Measurements from ENCODE around the gene CEP170B.
"Not testable (repeated sequence)": the region's sequence is repeated elsewhere in the genome, so short reads cannot be mapped to it uniquely, and the experiment has no call there.

Gene CEP170B

GRCh38 chr14:104904650-104905578, 39.8 kb downstream of the CEP170B start:
- not testable (repeated sequence) for DNase-seq (ENCODE audit: low read depth in 2 of 2, low spot score in 1 of 2)

GRCh38 chr14:104905579-104905933, 40.5 kb downstream of the CEP170B start:
- not testable (repeated sequence) for DNase-seq (ENCODE audit: low read depth in 2 of 2, low spot score in 1 of 2)

- no peak for DNase-seq (ENCODE audit: low read depth in 2 of 2, low spot score in 1 of 2)
Measured at GRCh38 chr14:104908303-104908702, 43.2 kb downstream of the CEP170B start.

- no peak for DNase-seq (ENCODE audit: low read depth in 2 of 2, low spot score in 1 of 2)
Measured at GRCh38 chr14:104912053-104912452, 47.0 kb downstream of the CEP170B start.

GRCh38 chr14:104913435-104913834, 48.4 kb downstream of the CEP170B start:
- no peak for DNase-seq (ENCODE audit: low read depth in 2 of 2, low spot score in 1 of 2)

DNA sequence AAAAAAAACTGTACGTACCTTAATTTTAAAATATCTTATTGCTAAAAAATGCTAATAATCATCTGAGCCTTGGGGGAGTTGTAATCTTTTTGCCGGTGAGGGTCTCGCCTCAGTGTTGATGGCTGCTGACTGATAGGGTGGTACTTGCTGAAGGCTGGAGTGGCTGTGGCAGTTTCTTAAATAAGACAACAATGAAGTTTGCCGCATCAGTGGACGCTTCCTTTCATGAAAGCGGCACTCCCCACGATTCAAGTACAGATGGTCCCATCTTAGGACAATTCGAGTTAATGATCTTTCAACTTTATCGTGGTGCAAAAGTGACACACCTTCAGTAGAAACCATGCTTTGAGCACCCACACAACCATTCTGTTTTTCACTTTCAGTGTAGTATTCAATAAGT, 52.0 kb downstream of the CEP170B start:
- no peak for DNase-seq (ENCODE audit: low read depth in 2 of 2, low spot score in 1 of 2)

GRCh38 chr14:104917993-104918392, 52.9 kb downstream of the CEP170B start:
- no peak for DNase-seq (ENCODE audit: low read depth in 2 of 2, low spot score in 1 of 2)

DNA sequence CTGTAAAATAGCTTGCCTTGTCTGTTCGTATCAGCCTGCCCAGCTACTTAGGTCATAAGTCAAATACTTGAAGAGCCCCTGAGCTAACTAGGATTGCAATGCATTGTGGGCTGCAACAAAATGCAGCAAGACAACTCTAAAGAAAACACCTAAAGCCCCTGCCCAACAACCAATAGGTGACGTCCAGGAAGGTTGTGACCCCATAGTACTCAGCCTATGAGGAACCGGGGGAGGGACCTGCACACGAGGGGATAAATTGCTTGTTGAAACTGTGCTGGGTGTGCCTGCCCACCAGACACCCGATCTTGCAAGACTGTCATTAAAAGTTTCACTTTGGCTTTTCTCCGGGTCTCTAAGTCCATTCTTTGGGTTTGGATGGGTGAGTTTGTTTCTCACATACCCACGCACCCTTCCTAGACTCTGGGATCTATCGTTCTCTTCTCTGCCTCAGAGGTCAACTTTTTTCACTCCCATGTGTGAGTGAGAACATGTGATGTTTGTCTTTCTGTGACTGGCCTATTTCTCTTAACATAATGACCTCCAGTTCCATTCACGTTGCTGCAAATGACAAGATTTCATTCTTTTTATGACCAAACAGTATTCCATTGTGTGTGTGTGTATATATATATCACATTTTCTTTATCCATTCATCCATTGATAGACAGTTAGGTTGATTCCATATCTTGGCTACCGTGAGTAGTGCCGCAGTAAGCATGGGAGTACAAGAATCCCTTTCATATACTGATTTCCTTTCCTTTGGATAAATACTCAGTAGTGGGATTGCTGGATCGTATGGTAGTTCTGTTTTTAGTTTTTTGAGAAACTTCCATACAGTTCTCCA, 54.3 kb downstream of the CEP170B start:
- not testable (repeated sequence) for DNase-seq (ENCODE audit: low read depth in 2 of 2, low spot score in 1 of 2)

GRCh38 chr14:104919993-104920315, 54.9 kb downstream of the CEP170B start:
- no peak for DNase-seq (ENCODE audit: low read depth in 2 of 2, low spot score in 1 of 2)

DNA sequence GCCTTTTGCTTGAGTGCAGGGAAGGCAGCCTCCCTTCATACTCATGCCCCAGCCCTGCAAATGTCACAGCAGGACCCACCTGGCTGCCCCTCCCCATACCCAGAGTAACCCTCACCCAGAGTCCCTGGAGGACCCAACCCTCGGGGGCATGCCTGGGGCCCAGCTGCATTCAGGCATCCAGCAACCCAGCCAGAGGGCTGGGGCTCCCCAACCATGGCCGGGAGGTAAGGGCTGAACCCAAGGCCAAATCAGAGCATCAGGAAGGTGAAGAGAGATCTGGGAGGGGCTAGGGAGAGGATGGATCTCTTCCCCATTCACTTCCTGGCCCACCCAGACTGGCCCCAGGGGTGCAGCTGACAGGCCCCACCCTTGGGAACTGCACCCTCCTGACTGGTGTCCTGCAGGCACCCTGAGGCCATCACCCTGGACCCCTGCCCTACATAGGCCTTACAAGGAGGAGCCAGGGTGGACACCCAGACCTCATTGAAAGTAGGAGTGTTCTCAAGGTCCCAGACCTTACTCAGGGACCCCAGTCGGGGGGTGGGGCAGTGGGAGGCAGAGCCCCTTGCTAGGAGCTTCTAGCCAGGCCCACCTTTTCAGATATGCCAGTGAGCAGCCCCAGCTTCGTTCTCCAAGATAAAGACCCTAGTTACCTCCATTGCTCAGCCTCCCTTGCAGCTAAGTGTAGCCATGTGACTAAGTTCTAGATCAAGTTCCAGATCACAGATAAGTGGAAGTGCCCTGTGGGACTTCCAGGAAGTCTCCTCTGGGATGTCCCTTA, 58.8 kb downstream of the CEP170B start:
- no peak for DNase-seq (ENCODE audit: low read depth in 2 of 2, low spot score in 1 of 2)

DNA sequence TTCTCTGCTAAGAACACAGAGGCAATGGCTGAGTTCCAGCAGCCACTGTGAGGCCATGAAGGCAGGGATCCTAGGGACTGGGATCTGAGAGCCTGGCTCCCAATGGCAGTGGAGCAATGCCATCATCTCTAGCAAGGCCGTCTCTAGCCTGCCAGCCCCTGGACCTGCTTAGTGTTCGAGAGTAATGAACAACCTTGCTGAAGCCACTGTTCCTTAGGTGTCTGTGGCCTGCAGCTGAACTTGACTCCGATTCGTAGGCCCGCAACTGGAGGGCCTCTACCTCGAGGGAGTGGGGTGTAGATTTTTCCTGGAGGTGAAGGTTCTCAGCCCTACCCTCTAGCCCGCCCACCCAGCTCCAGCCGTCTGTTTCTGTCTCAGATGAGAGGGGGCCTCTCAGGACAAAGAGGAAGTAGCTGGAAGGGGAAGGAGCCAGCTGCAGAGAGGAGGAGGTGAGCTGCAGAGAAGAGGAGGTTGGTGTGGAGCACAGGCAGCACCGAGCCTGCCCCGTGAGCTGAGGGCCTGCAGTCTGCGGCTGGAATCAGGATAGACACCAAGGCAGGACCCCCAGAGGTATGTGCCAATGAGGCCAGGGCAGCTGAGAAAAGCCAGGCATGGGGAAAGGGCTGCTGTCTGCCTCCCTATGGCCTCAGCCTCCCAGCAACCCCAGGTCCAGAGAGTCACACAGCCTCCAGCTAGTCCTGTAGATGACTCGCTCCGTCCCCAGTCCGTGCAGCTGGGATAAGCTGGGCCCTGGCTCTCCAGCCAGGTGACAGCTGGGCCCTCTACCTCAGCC, 59.5 kb downstream of the CEP170B start, which contains the start of gene PLD4:
Gene PLD4, plus strand, starts transcription at position 459 of the 793 bp plus-strand sequence. CDS start 2,262 bp downstream, outside the sequence.
- DNase-seq (ENCODE audit: low read depth in 2 of 2, low spot score in 1 of 2): no peak

GRCh38 chr14:104925214-104925854, 60.3 kb downstream of the CEP170B start:
- no peak for DNase-seq (ENCODE audit: low read depth in 2 of 2, low spot score in 1 of 2)

DNA sequence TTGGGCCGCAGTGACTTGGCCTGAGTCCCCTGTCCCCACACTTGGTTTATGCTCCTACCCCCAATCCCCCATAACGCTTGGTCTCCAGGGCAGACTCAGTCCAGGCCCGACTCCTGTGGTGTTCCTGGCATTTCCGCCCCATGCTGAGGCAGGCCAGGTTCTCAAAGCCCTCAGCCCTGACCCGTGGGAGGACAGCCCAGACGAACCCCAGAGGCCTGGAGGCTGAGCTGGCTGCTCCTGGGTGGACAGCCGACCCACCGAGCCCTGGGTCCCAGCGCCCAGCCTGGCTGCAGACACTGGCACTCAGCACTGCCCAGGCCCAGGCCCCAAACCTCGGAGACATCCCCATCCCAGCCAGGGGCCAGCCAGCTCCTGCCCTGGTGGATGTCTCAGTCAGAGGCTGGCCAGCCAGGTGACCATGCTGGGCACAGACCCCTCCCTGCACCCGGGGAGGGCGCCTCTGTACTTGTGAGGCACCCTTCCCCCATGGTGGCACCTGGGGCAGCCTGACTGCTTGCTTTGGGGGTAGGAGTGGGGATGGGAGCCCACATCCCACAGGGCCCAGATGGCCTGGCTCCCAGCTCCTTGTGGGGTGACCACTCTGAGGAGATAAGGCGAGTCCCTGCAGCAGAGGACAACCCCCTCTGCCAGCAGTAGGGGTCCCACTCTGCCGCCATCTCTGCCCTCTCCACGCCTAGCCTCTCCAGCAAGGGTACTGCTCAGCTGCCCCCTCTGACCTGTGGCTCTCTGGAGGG, 61.0 kb downstream of the CEP170B start:
- DNase-seq (ENCODE audit: low read depth in 2 of 2, low spot score in 1 of 2): no peak

DNA sequence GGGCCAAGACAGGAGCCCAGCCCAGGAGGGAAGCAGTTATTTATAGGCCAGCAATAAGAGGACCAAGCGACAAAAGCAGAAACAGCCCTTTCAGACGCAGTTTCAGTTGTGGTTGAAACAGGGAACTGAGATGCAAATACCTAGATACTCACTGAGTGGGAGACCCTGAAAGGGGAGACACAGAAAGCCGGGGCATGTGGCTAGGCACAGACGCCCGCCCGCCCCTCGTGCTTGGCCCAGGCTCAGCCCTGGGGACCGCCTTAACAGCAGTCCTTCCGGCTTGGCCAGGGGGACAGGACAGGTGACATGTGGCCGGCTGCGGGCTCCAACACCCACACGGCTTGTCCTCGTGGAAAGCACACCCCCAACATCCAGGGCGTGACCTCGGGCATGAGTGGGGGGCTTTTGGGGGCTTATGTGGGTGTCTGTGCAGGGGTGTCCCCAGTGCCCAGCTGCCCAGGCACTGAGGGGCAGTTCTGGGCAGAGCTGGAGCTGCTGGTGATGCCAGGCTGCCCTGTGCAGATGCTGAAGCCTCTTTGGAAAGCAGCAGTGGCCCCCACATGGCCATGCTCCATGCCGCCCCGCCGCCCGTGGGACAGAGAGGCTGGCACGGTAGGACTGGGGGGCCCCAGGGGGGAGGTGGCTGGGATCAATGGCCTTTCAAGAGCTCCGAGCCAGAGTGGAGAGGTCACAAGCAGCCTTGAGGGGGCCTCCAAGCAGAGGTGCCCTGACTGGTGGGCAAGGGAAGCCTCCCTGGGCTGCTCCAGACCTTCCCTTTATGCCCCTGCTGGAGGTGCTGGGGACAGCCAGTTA, 61.8 kb downstream of the CEP170B start:
- no peak for DNase-seq (ENCODE audit: low read depth in 2 of 2, low spot score in 1 of 2)

DNA sequence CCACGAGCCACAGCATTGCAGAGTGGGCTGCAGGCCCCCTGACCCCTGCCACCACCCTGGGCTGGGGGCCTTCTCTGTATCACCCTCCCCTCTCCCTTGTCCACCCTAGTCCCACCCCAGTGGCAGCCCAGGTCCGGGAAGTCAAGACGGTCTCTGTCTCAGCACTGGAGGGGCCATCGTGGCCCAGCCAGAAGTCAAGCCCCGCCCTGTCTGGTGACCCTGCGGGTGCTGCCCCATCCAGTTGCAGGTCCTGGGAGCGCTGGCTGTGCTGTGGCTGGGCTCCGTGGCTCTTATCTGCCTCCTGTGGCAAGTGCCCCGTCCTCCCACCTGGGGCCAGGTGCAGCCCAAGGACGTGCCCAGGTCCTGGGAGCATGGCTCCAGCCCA, 62.4 kb downstream of the CEP170B start:
- no peak for DNase-seq (ENCODE audit: low read depth in 2 of 2, low spot score in 1 of 2)

GRCh38 chr14:104927901-104928300, 62.8 kb downstream of the CEP170B start:
- no peak for DNase-seq (ENCODE audit: low read depth in 2 of 2, low spot score in 1 of 2)

DNA sequence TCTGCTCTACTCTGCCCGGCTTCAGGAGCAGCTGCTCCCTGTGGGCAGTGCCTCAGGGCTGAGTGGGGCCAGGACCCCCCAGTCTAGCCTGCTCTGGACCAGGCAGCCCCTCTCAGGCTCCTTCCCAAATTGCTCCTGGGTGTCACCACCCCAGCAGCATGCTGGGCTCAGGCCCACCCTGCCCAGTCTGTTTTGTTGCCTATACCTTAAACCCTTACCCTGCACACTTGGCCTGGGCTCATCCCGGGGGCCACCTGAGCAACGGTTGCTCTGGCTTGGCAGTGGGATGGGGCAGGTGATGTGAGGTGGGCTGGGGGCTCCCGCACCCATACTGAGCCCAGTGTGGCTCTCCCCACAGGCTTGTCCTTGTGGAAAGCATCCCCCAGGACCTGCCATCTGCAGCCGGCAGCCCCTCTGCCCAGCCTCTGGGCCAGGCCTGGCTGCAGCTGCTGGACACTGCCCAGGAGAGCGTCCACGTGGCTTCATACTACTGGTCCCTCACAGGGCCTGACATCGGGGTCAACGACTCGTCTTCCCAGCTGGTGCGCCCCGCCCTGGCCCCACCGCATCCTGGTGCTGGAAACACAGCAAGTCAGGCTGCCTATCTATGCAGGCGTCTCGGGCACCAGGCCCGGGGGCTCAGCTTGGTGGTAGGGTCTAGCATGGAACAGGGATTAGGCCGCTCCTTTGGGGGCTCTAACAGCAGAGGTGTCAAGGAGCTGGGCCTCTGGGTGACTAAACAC, 63.5 kb downstream of the CEP170B start:
- DNase-seq (ENCODE audit: low read depth in 2 of 2, low spot score in 1 of 2): no peak
